BE2C (cell line): ENCODE data around the gene RNASEH2B.

Source experiments
- DNase-seq: peaks from one replicate; pipeline ENCODE4 v3.0.0-alpha.2; 2020
- H3K27me3 ChIP-seq: fragments of 250-450 bp; sonication (Bioruptor Pico); 2 replicates; pipeline ENCODE4 v1.5.1; 2020; ENCODE audit warnings: mild to moderate bottlenecking
- H3K36me3 ChIP-seq: fragments of 250-450 bp; sonication (Bioruptor Pico); 2 replicates; pipeline ENCODE4 v1.5.1; 2020; ENCODE audit warnings: mild to moderate bottlenecking
- H3K4me1 ChIP-seq: fragments of 250-450 bp; sonication (Bioruptor Pico); 2 replicates; pipeline ENCODE4 v1.5.1; 2020
- H3K4me3 ChIP-seq: 2 replicates; pipeline ENCODE4 v1.5.1; 2011; ENCODE audit warnings: low read depth, low read length
- H3K9me3 ChIP-seq: fragments of 250-450 bp; sonication (Bioruptor Pico); 2 replicates; pipeline ENCODE4 v1.5.1; 2020
- CTCF ChIP-seq: IDR thresholded peaks from 2 replicates; pipeline ENCODE4 v1.5.1; 2012; ENCODE audit warnings: mild to moderate bottlenecking, low read depth, low read length

The RNASEH2B gene

DNA sequence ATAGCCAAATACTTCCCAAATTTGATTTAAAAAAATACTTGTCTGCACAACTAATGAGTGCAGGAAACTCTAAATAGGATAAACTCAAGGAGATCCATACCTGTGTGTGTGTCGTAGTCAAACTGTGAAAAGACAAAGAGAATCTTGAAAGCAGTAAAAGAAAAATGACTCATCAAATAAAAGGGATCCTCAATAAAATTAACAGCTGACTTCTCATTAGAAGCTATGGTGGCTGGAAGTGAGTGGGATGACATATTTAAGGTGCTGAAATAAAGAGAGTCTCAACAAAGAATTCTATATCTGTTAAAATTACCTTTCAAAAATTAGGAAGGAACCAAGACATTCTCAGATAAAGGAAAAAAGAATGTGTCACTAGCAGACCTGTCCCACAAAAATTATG is 13.7 kb downstream of the RNASEH2B start:
- Histone ChIP-seq H3K4me3 (no peak overlapping the region), H3K36me3 (no peaks in the 10 kb centered on the region), H3K27me3 (no peaks in the 10 kb centered on the region), H3K9me3 (no peaks in the 10 kb centered on the region; the same call in 1 of the 2 replicates), H3K4me1 (no peaks in the 10 kb centered on the region)
- no peak for TF ChIP-seq CTCF
- no peak for DNase-seq

- H3K4me1 ChIP-seq: no peaks in the 10 kb centered on the region
These were observed 14.4 kb downstream of the RNASEH2B start for GRCh38 chr13:50924025-50924424.

DNA sequence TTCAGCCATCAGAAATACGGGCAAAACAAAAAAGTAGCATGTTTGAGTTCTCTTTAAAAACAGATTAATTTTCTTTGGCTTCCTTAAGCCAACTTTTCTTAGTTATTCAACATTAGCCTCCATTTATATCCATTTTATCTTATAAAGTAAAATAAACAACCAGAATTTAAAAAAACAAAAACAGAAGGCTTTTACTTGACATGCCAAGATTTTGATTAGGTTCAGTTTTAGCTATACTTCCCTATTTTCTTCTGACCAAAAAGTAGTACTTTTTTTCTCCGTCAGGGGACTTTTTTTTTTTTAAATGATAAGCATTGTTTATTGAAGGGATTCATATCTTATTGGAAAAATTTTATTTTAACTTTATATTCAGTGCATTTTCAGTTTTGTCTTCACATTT is 18.1 kb downstream of the RNASEH2B start:
- Histone ChIP-seq H3K9me3 (no peaks in the 10 kb centered on the region), H3K27me3 (no peaks in the 10 kb centered on the region), H3K4me3 (no peak overlapping the region), H3K4me1 (peaks cover 4% of the 10 kb centered on the region; the same call in 1 of the 2 replicates), H3K36me3 (no peaks in the 10 kb centered on the region)
- TF ChIP-seq CTCF: no peak
- DNase-seq: no peak

More at GRCh38 chr13:50924025-50924424, 14.4 kb downstream of the RNASEH2B start:
- DNase-seq: no peak
- H3K4me3 ChIP-seq: no peak overlapping the region
- no peak for TF ChIP-seq CTCF
- H3K36me3 ChIP-seq: no peaks in the 10 kb centered on the region
- H3K27me3 ChIP-seq: no peaks in the 10 kb centered on the region
- H3K9me3 ChIP-seq: no peaks in the 10 kb centered on the region; the same call in 1 of the 2 replicates

DNA sequence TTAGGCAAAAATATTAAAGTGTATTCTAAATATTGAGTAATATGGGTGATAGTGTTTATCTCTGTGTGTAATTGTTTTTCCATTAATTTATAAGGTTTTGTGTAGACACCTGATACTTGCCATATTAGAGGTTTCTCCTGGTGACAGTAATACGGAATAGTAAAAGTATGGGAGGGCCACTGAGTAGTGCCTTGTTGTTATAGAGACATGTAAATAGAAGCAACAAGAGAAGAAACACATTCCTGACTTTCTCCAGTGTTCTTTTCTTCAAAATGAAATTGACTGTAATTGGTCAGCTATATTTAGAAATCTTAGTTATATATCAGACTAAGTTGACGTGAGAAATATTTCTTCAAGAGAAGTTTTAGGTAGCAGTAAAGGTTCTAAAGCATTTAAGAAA is 18.5 kb downstream of the RNASEH2B start:
- Histone ChIP-seq H3K4me1 (peaks cover 4% of the 10 kb centered on the region; the same call in 1 of the 2 replicates), H3K4me3 (no peak overlapping the region), H3K27me3 (no peaks in the 10 kb centered on the region), H3K36me3 (no peaks in the 10 kb centered on the region), H3K9me3 (no peaks in the 10 kb centered on the region)
- DNase-seq: no peak
- no peak for TF ChIP-seq CTCF

- no peak for TF ChIP-seq CTCF
These were observed 19.3 kb downstream of the RNASEH2B start for GRCh38 chr13:50928659-50929462.

DNA sequence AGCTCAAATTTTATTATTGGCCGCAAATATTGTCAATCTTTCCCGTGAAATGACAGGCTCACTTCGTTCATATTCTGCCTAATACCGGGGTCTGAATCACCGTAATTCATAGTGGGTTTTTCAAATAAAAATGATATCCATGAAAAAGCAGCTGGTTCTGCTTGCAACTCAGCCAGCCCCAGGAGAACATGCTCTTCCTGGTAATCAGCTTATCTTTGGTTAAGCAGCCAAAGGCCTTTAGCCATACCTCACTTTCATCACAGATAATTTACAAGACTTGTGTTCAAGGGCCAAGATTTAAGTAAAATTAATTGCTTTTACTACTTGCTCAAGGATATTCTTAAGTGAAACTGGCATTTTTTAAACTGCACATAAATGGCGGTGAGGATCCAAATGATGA is 22.5 kb downstream of the RNASEH2B start:
- Histone ChIP-seq H3K4me1 (peaks cover 4% of the 10 kb centered on the region; the same call in 1 of the 2 replicates), H3K27me3 (no peaks in the 10 kb centered on the region), H3K4me3 (no peak overlapping the region), H3K9me3 (no peaks in the 10 kb centered on the region), H3K36me3 (no peaks in the 10 kb centered on the region)
- TF ChIP-seq CTCF: no peak
- DNase-seq: no peak

More at GRCh38 chr13:50928659-50929462, 19.3 kb downstream of the RNASEH2B start:
- DNase-seq: no peak
- Histone ChIP-seq H3K9me3 (no peaks in the 10 kb centered on the region), H3K36me3 (no peaks in the 10 kb centered on the region), H3K4me1 (peaks cover 4% of the 10 kb centered on the region; the same call in 1 of the 2 replicates), H3K27me3 (no peaks in the 10 kb centered on the region), H3K4me3 (no peak overlapping the region)
